GM21529 (cell line): ENCODE results near the gene SLC37A1.
"Not testable (repeated sequence)": the region's sequence is repeated elsewhere in the genome, so short reads cannot be mapped to it uniquely, and the experiment has no call there.

ENCODE experiments used
- ATAC-seq: cut with Tn5 transposase; IDR thresholded peaks from one replicate; pipeline ENCODE4 v1.9.1; 2021; ENCODE audit not compliant: unreplicated experiment

The SLC37A1 gene

GRCh38 chr21:42614811-42615351 is 101.2 kb downstream of the SLC37A1 start:
- no peak for ATAC-seq

- ATAC-seq = not testable (repeated sequence)
Measured at GRCh38 chr21:42615377-42615776, 101.7 kb downstream of the SLC37A1 start.

- no peak for ATAC-seq
Measured at GRCh38 chr21:42615924-42616323, 102.3 kb downstream of the SLC37A1 start.

GRCh38 chr21:42616446-42616845 is 102.8 kb downstream of the SLC37A1 start:
- no peak for ATAC-seq

GRCh38 chr21:42616941-42617340 is 103.3 kb downstream of the SLC37A1 start:
- ATAC-seq = no peak

GRCh38 chr21:42617486-42617885 is 103.8 kb downstream of the SLC37A1 start:
- ATAC-seq = no peak

- ATAC-seq = no peak
Measured at GRCh38 chr21:42618707-42619102, 105.1 kb downstream of the SLC37A1 start.

GRCh38 chr21:42619166-42619565 is 105.5 kb downstream of the SLC37A1 start:
- ATAC-seq = no peak

- ATAC-seq = no peak
Measured at GRCh38 chr21:42619841-42620240, 106.2 kb downstream of the SLC37A1 start.

GRCh38 chr21:42621166-42621818 is 107.6 kb downstream of the SLC37A1 start:
- ATAC-seq = no peak

- no peak for ATAC-seq
Measured at GRCh38 chr21:42621819-42622177, 108.1 kb downstream of the SLC37A1 start.

- ATAC-seq = no peak
Measured at GRCh38 chr21:42622284-42622683, 108.6 kb downstream of the SLC37A1 start.

GRCh38 chr21:42623694-42624093 is 110.0 kb downstream of the SLC37A1 start:
- no peak for ATAC-seq

GRCh38 chr21:42624095-42624790 is 110.6 kb downstream of the SLC37A1 start:
- no peak for ATAC-seq

GRCh38 chr21:42624936-42625335 is 111.3 kb downstream of the SLC37A1 start:
- ATAC-seq = no peak

- no peak for ATAC-seq
Measured at GRCh38 chr21:42626171-42626570, 112.5 kb downstream of the SLC37A1 start.

- ATAC-seq = no peak
Measured at GRCh38 chr21:42627527-42628289, 114.1 kb downstream of the SLC37A1 start.

GRCh38 chr21:42628466-42629061 is 114.9 kb downstream of the SLC37A1 start:
- not testable (repeated sequence) for ATAC-seq

- ATAC-seq = no peak
Measured at GRCh38 chr21:42629933-42630589, 116.4 kb downstream of the SLC37A1 start.

GRCh38 chr21:42630626-42631025 is 117.0 kb downstream of the SLC37A1 start:
- ATAC-seq = no peak
